Choroid plexus epithelial cell (primary cell): ENCODE results near the gene RAB7A.

Experiments
- DNase-seq: peaks from one replicate; pipeline ENCODE4 v3.0.0-alpha.2; 2010; ENCODE audit warnings: low read depth
- H3K4me3 ChIP-seq: 2 replicates; pipeline ENCODE4 v1.5.1; 2011; ENCODE audit warnings: low read depth, mild to moderate bottlenecking, control low read depth, low read length, moderate library complexity
- CTCF ChIP-seq: conservative IDR thresholded peaks from 2 replicates; pipeline ENCODE4 v1.5.1; 2011; ENCODE audit warnings: low read depth, mild to moderate bottlenecking, control low read depth, inconsistent platforms, low read length, moderate library complexity

RAB7A gene

GRCh38 chr3:128702391-128702790, 23.6 kb upstream of the RAB7A start:
- TF ChIP-seq CTCF, result no peak
- no peak for DNase-seq
- no peak overlapping the region for H3K4me3 ChIP-seq

DNA sequence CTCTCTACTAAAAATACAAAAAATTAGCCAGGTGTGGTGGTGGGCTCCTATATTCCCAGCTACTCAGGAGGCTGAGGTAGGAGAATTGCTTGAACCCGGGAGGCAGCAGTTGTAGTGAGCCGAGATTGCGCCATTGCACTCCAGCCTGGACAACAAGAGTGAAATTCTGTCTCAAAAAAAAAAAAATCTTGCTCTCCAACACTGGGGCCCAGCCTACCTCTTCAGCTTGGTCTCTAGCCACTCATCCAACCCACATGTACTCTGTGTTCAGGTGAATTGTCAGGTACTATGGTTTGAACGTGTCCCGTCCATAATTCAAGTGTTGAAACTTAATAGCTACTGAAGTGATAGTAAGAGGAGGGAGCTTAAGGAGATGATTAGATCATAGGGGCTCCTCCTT, 22.4 kb upstream of the RAB7A start:
- no peak for TF ChIP-seq CTCF
- no peak overlapping the region for H3K4me3 ChIP-seq
- DNase-seq, result no peak

GRCh38 chr3:128706086-128706615, 19.8 kb upstream of the RAB7A start:
- DNase-seq, result no peak
- H3K4me3 ChIP-seq, result no peak overlapping the region
- no peak for TF ChIP-seq CTCF

DNA sequence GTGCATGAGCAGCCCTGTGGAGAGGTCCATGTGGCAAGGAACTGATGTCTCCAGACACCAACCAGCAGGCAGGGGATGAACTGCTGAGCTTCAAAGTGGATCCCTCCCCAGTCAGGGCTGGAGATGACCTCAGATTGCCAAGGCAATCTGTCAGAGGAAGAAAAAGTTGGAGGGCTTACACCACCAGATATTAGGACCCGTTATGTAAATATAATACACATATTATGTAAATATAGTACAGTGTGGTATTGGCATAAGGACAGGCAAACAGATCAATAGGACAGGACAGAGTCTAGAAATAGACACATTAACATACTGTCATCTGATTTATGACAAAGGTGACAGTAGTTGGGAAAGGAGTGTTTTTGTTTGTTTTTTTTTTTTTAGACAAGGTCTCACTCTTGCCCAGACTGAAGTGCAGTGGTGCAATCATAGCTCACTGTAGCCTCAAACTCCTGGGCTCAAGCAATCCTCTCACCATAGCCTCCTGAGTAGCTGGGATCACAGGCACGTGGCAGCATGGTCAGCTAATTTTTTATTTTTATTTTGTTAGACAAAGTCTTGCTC, 18.0 kb upstream of the RAB7A start:
- TF ChIP-seq CTCF, result no peak
- DNase-seq, result no peak
- H3K4me3 ChIP-seq, result no peak overlapping the region

DNA sequence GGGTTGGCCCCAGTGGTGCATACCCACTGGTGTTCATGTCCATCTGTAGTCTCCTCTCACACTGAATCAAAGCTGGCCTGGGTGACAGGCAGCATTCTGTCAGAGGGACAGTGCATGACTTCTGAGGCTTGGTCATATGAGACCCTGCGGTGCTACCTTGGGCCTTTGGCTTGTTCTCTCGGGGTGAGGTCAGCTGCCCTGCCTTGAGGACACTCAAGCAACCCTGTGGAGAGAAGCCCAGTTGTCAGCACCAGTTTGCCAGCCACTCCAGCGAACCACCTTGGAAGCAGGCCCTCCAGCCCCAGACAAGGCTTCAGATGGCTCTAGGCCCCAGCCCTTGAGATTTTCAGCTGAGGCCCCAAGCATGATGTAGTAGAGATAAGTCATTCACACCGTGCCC, 16.9 kb upstream of the RAB7A start:
- TF ChIP-seq CTCF, result no peak
- no peak for DNase-seq

DNA sequence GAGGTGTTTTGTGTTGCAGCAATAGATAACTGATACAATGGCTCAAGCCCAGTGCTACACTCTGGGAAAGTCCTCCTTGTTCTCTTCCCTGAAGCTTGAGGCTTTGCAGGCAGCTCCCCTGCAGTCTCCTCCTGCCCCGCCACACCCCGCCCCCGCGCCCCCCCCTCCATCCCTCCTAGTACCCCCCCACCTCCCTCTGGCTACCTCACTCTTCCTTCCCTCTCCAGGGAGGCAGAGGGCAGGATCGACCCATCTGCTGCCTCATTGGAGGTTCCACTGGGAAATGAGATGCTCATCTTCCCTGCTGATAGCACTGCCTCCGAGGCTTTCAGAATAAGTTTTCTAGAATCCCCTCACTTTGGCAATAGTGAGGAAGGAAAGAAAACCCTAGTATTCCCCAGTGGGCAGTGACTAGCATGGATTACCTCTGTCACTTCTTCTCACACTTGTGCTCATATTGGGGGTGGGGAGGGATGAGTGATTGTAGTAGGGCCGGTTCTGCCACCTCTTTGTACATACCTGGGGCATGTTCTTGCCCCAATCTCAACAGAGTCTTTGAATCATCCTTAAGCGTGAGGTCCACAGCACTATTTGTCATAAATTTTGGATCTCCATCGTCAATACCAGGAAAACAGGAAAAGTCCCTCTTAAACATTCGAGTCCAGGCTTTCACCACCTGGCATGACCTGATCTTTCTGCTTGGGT, 16.3 kb upstream of the RAB7A start:
- H3K4me3 ChIP-seq, result no peak overlapping the region
- no peak for TF ChIP-seq CTCF
- DNase-seq, result no peak

More for the DNA sequence above, 16.9 kb upstream of the RAB7A start:
- no peak overlapping the region for H3K4me3 ChIP-seq
